Fibroblast of gingiva (primary cell): ENCODE measurements around the gene ADAP1.

Source experiments
- DNase-seq: peaks from one replicate; pipeline ENCODE4 v3.0.0-alpha.2; 2011; ENCODE audit warnings: low read depth

ADAP1 gene

GRCh38 chr7:894164-894867 lies 60.2 kb downstream of the ADAP1 start:
- no peak for DNase-seq

- DNase-seq: no peak
Observed at GRCh38 chr7:893686-894085, 60.8 kb downstream of the ADAP1 start.

- no peak for DNase-seq
Observed at GRCh38 chr7:892648-893593, 61.6 kb downstream of the ADAP1 start.

- no peak for DNase-seq
Observed at GRCh38 chr7:891805-892204, 62.7 kb downstream of the ADAP1 start.

- no peak for DNase-seq
Observed at GRCh38 chr7:891291-891690, 63.2 kb downstream of the ADAP1 start.

GRCh38 chr7:890868-891267 lies 63.6 kb downstream of the ADAP1 start:
- no peak for DNase-seq

GRCh38 chr7:889391-889790 lies 65.1 kb downstream of the ADAP1 start:
- no peak for DNase-seq

- no peak for DNase-seq
Observed at GRCh38 chr7:889025-889390, 65.5 kb downstream of the ADAP1 start.

GRCh38 chr7:888081-889024 lies 66.1 kb downstream of the ADAP1 start:
- DNase-seq: no peak

GRCh38 chr7:887488-887820 lies 67.0 kb downstream of the ADAP1 start:
- no peak for DNase-seq

- DNase-seq: no peak
Observed at GRCh38 chr7:886626-887487, 67.6 kb downstream of the ADAP1 start.

- no peak for DNase-seq
Observed at GRCh38 chr7:885893-886625, 68.4 kb downstream of the ADAP1 start.

- no peak for DNase-seq
Observed at GRCh38 chr7:885261-885892, 69.1 kb downstream of the ADAP1 start.

- DNase-seq: no peak
Observed at GRCh38 chr7:884191-885003, 70.1 kb downstream of the ADAP1 start.

GRCh38 chr7:883055-884021 lies 71.1 kb downstream of the ADAP1 start:
- DNase-seq: no peak

- no peak for DNase-seq
Observed at GRCh38 chr7:882336-883035, 72.0 kb downstream of the ADAP1 start.

- DNase-seq: no peak
Observed at GRCh38 chr7:881441-882234, 72.8 kb downstream of the ADAP1 start.
